ENCODE results near the gene SYPL1. TPM values are rescaled to one million over a fixed set of nuclear protein-coding genes. Genes with fewer than 3 reads are reported as not detected.

Gene SYPL1
- total RNA-seq, 2 experiments from 2014 or later, result 51.3 to 52.4 TPM

GRCh38 chr7:106049139-106049752, 62.9 kb downstream of the SYPL1 start:
- CTCF ChIA-PET, result interaction anchor here (0.7 to 3.2 kb wide), 4 partner anchors 102 to 289 kb away, joined by 3 to 11 read pairs (median 4); no protein-coding TSS in a partner anchor
- H3K27ac Mint-ChIP-seq, result no peak overlapping the region
- POLR2A ChIA-PET, result no interaction called here
- H3K27me3 Mint-ChIP-seq (ENCODE audit: low read depth), result peaks cover 11% of the 10 kb centered on the region
- H3K36me3 Mint-ChIP-seq (ENCODE audit: low read depth), result no peaks in the 10 kb centered on the region
- no peak overlapping the region for H3K4me3 Mint-ChIP-seq
- no peaks in the 10 kb centered on the region for H3K4me1 Mint-ChIP-seq (ENCODE audit: low read depth)
- no peaks in the 10 kb centered on the region for H3K9me3 Mint-ChIP-seq (ENCODE audit: insufficient read depth)
- DNase-seq (no peak), ATAC-seq (no peak)

GRCh38 chr7:106048706-106049020, 63.4 kb downstream of the SYPL1 start:
- POLR2A ChIA-PET, result no interaction called here
- H3K36me3 Mint-ChIP-seq (ENCODE audit: low read depth), result no peaks in the 10 kb centered on the region
- H3K4me1 Mint-ChIP-seq (ENCODE audit: low read depth), result no peaks in the 10 kb centered on the region
- no peaks in the 10 kb centered on the region for H3K9me3 Mint-ChIP-seq (ENCODE audit: insufficient read depth)
- CTCF ChIA-PET, result interaction anchor here (0.7 to 1.6 kb wide), 2 partner anchors 105 to 288 kb away, joined by 3 to 6 read pairs; no protein-coding TSS in a partner anchor
- H3K27ac Mint-ChIP-seq, result no peak overlapping the region
- no peak for DNase-seq
- no peak overlapping the region for H3K4me3 Mint-ChIP-seq
- ATAC-seq, result no peak
- H3K27me3 Mint-ChIP-seq (ENCODE audit: low read depth), result peaks cover 12% of the 10 kb centered on the region

DNA sequence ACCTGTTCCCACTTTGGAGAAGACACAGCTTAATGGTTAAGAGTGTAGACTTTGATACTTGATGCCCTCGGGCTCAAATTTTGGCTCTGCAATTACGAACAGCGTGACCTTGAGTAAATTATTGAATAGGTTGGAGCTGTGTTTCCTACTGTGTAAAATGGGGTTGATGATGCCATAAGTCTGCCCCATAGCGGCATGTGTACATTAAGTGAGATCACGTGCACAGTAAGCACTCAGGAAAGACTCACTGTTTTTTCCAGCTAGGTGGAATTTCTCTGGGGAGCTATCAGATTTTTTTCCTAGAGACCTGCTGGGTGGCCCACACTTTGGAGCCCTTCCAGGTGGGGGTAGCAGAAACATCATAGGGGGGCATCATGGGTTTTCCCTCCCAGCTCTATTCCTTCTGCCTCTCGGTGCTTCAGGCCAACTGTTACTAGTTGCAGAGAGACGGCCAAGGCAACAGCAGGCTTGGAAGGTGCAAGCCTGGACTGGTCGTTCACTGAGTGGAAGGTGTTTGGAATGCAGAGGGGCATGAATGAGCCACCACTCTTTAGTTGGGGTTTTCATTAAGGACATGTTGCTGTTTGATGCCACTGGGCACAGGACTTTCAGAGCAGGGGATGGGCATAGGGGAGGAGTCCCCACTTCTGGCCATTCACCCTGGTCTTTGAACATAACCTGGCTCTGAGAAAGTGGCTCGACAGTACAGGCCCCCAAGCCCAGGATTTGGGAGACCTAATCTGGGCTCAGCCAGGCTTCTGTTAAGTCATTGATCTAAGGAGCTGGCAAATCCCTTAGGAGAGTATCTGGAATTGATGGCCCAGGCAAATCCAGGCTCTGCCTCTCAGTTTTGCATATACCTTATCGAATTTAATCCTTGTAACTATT, 64.0 kb downstream of the SYPL1 start:
- no peak overlapping the region for H3K27ac Mint-ChIP-seq
- no peak overlapping the region for H3K4me3 Mint-ChIP-seq
- H3K36me3 Mint-ChIP-seq (ENCODE audit: low read depth), result no peaks in the 10 kb centered on the region
- CTCF ChIA-PET, result interaction anchor here (0.7 to 2.3 kb wide), 8 partner anchors 9 to 395 kb away, joined by 3 to 12 read pairs (median 6); no protein-coding TSS in a partner anchor
- H3K27me3 Mint-ChIP-seq (ENCODE audit: low read depth), result peaks cover 10% of the 10 kb centered on the region
- H3K4me1 Mint-ChIP-seq (ENCODE audit: low read depth), result no peaks in the 10 kb centered on the region
- ATAC-seq (no peak), DNase-seq (no peak)
- H3K9me3 Mint-ChIP-seq (ENCODE audit: insufficient read depth), result no peaks in the 10 kb centered on the region
- POLR2A ChIA-PET, result no interaction called here

- H3K36me3 Mint-ChIP-seq (ENCODE audit: low read depth), result no peaks in the 10 kb centered on the region
- ATAC-seq (no peak), DNase-seq (no peak)
- ChIA-PET POLR2A (no interaction called here), CTCF (interaction anchor here (0.9 to 2.3 kb wide), 7 partner anchors 10 to 395 kb away, joined by 3 to 12 read pairs (median 7); no protein-coding TSS in a partner anchor)
- no peak overlapping the region for H3K27ac Mint-ChIP-seq
- peaks cover 7% of the 10 kb centered on the region for H3K4me1 Mint-ChIP-seq (ENCODE audit: low read depth)
- no peaks in the 10 kb centered on the region for H3K9me3 Mint-ChIP-seq (ENCODE audit: insufficient read depth)
- peaks cover 10% of the 10 kb centered on the region for H3K27me3 Mint-ChIP-seq (ENCODE audit: low read depth)
- H3K4me3 Mint-ChIP-seq, result no peak overlapping the region
Measured at GRCh38 chr7:106047184-106047583, 64.9 kb downstream of the SYPL1 start.

DNA sequence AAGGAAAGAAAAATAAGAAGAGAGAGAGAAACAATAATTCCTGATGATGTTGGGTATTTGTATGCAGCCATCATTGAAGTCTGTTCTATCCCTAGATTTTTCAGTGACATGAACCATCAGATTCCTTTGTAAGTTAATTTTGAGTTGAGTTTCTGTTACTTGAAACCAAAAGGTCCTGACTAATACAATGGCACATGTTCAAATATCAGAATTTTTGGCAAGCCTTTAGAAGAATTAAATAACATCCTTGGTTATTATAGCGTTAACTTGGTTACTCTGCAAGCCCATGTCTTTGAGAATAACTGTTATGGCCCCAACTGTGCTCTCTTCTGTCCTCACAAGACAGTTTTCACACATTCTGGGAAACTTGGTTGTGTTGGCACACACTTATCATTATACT, 66.5 kb downstream of the SYPL1 start:
- CTCF ChIA-PET, result interaction anchor here (1.2 to 5.8 kb wide), 3 partner anchors 109 to 286 kb away, joined by 4 to 53 read pairs (median 8); no protein-coding TSS in a partner anchor
- Mint-ChIP-seq H3K27me3 (ENCODE audit: low read depth) (peaks cover 14% of the 10 kb centered on the region), H3K27ac (no peak overlapping the region), H3K4me1 (ENCODE audit: low read depth) (peaks cover 12% of the 10 kb centered on the region), H3K9me3 (ENCODE audit: insufficient read depth) (no peaks in the 10 kb centered on the region), H3K4me3 (no peak overlapping the region), H3K36me3 (ENCODE audit: low read depth) (no peaks in the 10 kb centered on the region)
- POLR2A ChIA-PET, result no interaction called here
- ATAC-seq, result no peak
- no peak for DNase-seq

- peaks cover 17% of the 10 kb centered on the region for H3K27me3 Mint-ChIP-seq (ENCODE audit: low read depth)
- DNase-seq (no peak), ATAC-seq (no peak)
- CTCF ChIA-PET, result interaction anchor here (1.2 to 5.8 kb wide), 3 partner anchors 26 to 285 kb away, joined by 3 to 53 read pairs (median 8); no protein-coding TSS in a partner anchor
- no peaks in the 10 kb centered on the region for H3K36me3 Mint-ChIP-seq (ENCODE audit: low read depth)
- H3K4me1 Mint-ChIP-seq (ENCODE audit: low read depth), result peaks cover 12% of the 10 kb centered on the region
- no peak overlapping the region for H3K27ac Mint-ChIP-seq
- no peak overlapping the region for H3K4me3 Mint-ChIP-seq
- H3K9me3 Mint-ChIP-seq (ENCODE audit: insufficient read depth), result no peaks in the 10 kb centered on the region
- POLR2A ChIA-PET, result no interaction called here
Measured at GRCh38 chr7:106045139-106045538, 67.0 kb downstream of the SYPL1 start.

DNA sequence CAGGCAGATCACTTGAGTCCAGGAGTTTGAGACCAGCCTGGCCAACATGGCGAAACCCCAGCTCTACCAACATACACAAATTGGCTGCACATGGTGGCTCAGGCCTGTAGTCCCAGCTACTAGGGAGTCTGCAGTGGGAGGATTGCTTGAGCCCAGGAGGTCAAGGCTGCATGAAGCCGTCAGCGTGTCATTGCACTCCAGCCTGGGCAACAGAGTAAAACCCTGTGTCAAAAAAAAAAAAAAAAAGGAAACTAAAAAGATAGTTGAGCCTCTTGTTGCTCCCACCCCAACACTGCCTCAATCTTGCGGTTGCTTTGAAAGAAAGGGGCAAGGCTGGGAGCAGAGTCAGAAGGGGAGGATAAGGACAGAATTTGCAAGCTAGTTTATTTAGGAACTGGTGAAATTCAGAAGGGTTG, 69.9 kb downstream of the SYPL1 start:
- Mint-ChIP-seq H3K9me3 (ENCODE audit: insufficient read depth) (no peaks in the 10 kb centered on the region), H3K4me1 (ENCODE audit: low read depth) (peaks cover 12% of the 10 kb centered on the region), H3K36me3 (ENCODE audit: low read depth) (no peaks in the 10 kb centered on the region), H3K27ac (no peak overlapping the region), H3K4me3 (no peak overlapping the region), H3K27me3 (ENCODE audit: low read depth) (peaks cover 27% of the 10 kb centered on the region)
- no peak for ATAC-seq
- ChIA-PET POLR2A (interaction anchor here (1.3 kb wide), 1 partner anchor 281 kb away, joined by 4 read pairs; no protein-coding TSS in a partner anchor), CTCF (interaction anchor here (0.6 to 6.4 kb wide), 33 partner anchors 9 to 390 kb away, joined by 3 to 53 read pairs (median 4); no protein-coding TSS in a partner anchor)
- DNase-seq, result no peak

- Mint-ChIP-seq H3K27ac (no peak overlapping the region), H3K4me1 (ENCODE audit: low read depth) (peaks cover 12% of the 10 kb centered on the region), H3K9me3 (ENCODE audit: insufficient read depth) (no peaks in the 10 kb centered on the region), H3K36me3 (ENCODE audit: low read depth) (no peaks in the 10 kb centered on the region), H3K4me3 (no peak overlapping the region), H3K27me3 (ENCODE audit: low read depth) (peaks cover 27% of the 10 kb centered on the region)
- peak; percentile 29 for ATAC-seq
- POLR2A ChIA-PET, result no interaction called here
- DNase-seq, result peak; percentile 45
- CTCF ChIA-PET, result interaction anchor here (0.9 to 6.4 kb wide), 19 partner anchors 8 to 423 kb away, joined by 3 to 53 read pairs (median 5); no protein-coding TSS in a partner anchor
Measured at GRCh38 chr7:106041140-106041717, 70.9 kb downstream of the SYPL1 start.

Other genes starting within 250 kb of the SYPL1 start
- gene ATXN7L1, start 235.7 kb downstream of the SYPL1 start, total RNA-seq, result 1 to 10 TPM; 3.5 to 5.0 TPM
- under 1 TPM; 0.31 to 0.92 TPM for gene CDHR3, start 149.0 kb downstream of the SYPL1 start, total RNA-seq
- gene NAMPT, start 172.7 kb upstream of the SYPL1 start, total RNA-seq, result 10 to 100 TPM; 65.5 to 69.3 TPM

All from activated CD8-positive, alpha-beta T cell treated with anti-CD3 and anti-CD28 coated beads, Interleukin-2, amount 10 ng/mL, durations not matched to agents 7 days and 5 days (primary cell).